ENCODE data around the gene KAT6B. TPM values are rescaled to one million over a fixed set of nuclear protein-coding genes. Genes with fewer than 3 reads are reported as not detected.

The KAT6B gene
- polyA plus RNA-seq, 1 donor from 2014 or later, result 11.5 TPM

GRCh38 chr10:75070476-75070875 lies 244.1 kb downstream of the KAT6B start:
- no peaks in the 10 kb centered on the region for H3K79me2 ChIP-seq (replicated peaks; ENCODE audit: insufficient read depth, low read length)
- no peaks in the 10 kb centered on the region for H3K9me2 ChIP-seq (ENCODE audit: insufficient read depth, low read length)
- H3K27me3 ChIP-seq (ENCODE audit: insufficient read depth, low read depth, low read length), result no peaks in the 10 kb centered on the region
- H3F3A ChIP-seq (ENCODE audit: insufficient read depth, low read length, poor library complexity, severe bottlenecking), result no peaks in the 10 kb centered on the region
- no peaks in the 10 kb centered on the region for H4K20me1 ChIP-seq (ENCODE audit: insufficient read depth)
- H2AFZ ChIP-seq (ENCODE audit: low read depth, low read length), result no peak overlapping the region
- H3K4me2 ChIP-seq (ENCODE audit: low read length), result no peak overlapping the region
- H3K36me3 ChIP-seq (ENCODE audit: insufficient read depth, low read length), result no peaks in the 10 kb centered on the region
- H3K27ac ChIP-seq (ENCODE audit: low read length), result no peak overlapping the region
- H3K4me3 ChIP-seq (ENCODE audit: low read length), result no peak overlapping the region
- H3K9me3 ChIP-seq (ENCODE audit: low read length), result no peaks in the 10 kb centered on the region
- no peak overlapping the region for H3K9ac ChIP-seq (ENCODE audit: low read length)
- no peak for TF ChIP-seq RAD21 (conservative IDR thresholded peaks at IDR 0.05)
- TF ChIP-seq EP300 (conservative IDR thresholded peaks at IDR 0.05; ENCODE audit: poor library complexity, severe bottlenecking), result no peak
- TF ChIP-seq CTCF (IDR thresholded peaks at IDR 0.05; ENCODE audit: poor library complexity, severe bottlenecking), result no peak
- TF ChIP-seq EZH2 (IDR thresholded peaks at IDR 0.05; ENCODE audit: borderline replicate concordance, insufficient read depth, low read length, poor library complexity, severe bottlenecking), result no peak
- no peak for TF ChIP-seq POLR2AphosphoS5 (IDR thresholded peaks at IDR 0.05)
- no peak for TF ChIP-seq REST (IDR thresholded peaks at IDR 0.05; ENCODE audit: borderline replicate concordance)
- no peak for TF ChIP-seq TAF1 (IDR thresholded peaks at IDR 0.05; ENCODE audit: low read depth)
- TF ChIP-seq SMC3 (conservative IDR thresholded peaks at IDR 0.05; ENCODE audit: poor library complexity), result no peak
- TF ChIP-seq MXI1 (conservative IDR thresholded peaks at IDR 0.05; ENCODE audit: poor library complexity, severe bottlenecking), result no peak

- TF ChIP-seq EZH2 (IDR thresholded peaks at IDR 0.05; ENCODE audit: borderline replicate concordance, insufficient read depth, low read length, poor library complexity, severe bottlenecking), result no peak
- TF ChIP-seq SMC3 (conservative IDR thresholded peaks at IDR 0.05; ENCODE audit: poor library complexity), result no peak
- no peak for TF ChIP-seq CTCF (IDR thresholded peaks at IDR 0.05; ENCODE audit: poor library complexity, severe bottlenecking)
- TF ChIP-seq POLR2AphosphoS5 (IDR thresholded peaks at IDR 0.05), result no peak
- no peak for TF ChIP-seq MXI1 (conservative IDR thresholded peaks at IDR 0.05; ENCODE audit: poor library complexity, severe bottlenecking)
- TF ChIP-seq TAF1 (IDR thresholded peaks at IDR 0.05; ENCODE audit: low read depth), result no peak
- no peak for TF ChIP-seq REST (IDR thresholded peaks at IDR 0.05; ENCODE audit: borderline replicate concordance)
- TF ChIP-seq EP300 (conservative IDR thresholded peaks at IDR 0.05; ENCODE audit: poor library complexity, severe bottlenecking), result no peak
- TF ChIP-seq RAD21 (conservative IDR thresholded peaks at IDR 0.05), result no peak
- Histone ChIP-seq H3K27me3 (ENCODE audit: insufficient read depth, low read depth, low read length) (no peaks in the 10 kb centered on the region), H3K4me3 (ENCODE audit: low read length) (no peak overlapping the region), H2AFZ (ENCODE audit: low read depth, low read length) (no peak overlapping the region), H3K4me2 (ENCODE audit: low read length) (no peak overlapping the region), H3K79me2 (replicated peaks; ENCODE audit: insufficient read depth, low read length) (no peaks in the 10 kb centered on the region), H3K9me2 (ENCODE audit: insufficient read depth, low read length) (no peaks in the 10 kb centered on the region), H3K27ac (ENCODE audit: low read length) (no peak overlapping the region), H3K36me3 (ENCODE audit: insufficient read depth, low read length) (no peaks in the 10 kb centered on the region), H3K9me3 (ENCODE audit: low read length) (no peaks in the 10 kb centered on the region), H3F3A (ENCODE audit: insufficient read depth, low read length, poor library complexity, severe bottlenecking) (no peaks in the 10 kb centered on the region), H3K9ac (ENCODE audit: low read length) (no peak overlapping the region), H4K20me1 (ENCODE audit: insufficient read depth) (no peaks in the 10 kb centered on the region)
Measured at GRCh38 chr10:75070961-75071428, 244.6 kb downstream of the KAT6B start.
